Measurements from ENCODE around the gene USP15.

The USP15 gene

DNA sequence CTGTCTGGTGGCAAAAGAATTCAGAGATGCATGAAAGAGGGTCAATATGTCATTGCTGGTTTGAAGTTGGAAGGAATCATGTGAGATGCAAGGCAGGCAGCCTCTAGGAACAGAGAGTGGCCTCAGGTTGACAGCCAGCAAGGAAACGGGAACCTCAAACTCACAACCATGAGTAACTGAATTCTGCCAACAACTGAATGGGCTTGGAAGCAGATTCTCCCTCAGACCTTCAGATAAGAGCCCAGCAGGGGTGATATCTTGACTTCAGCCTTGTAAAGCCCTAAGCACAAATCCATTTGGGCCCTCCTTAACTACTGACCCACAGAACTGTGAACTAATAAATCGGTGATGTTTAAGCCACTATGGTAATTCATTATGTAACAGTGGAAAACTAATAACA lies 35.8 kb downstream of the USP15 start:
- DNase-seq (ENCODE audit: low spot score), result no peak
- TF ChIP-seq, protein P1, sequence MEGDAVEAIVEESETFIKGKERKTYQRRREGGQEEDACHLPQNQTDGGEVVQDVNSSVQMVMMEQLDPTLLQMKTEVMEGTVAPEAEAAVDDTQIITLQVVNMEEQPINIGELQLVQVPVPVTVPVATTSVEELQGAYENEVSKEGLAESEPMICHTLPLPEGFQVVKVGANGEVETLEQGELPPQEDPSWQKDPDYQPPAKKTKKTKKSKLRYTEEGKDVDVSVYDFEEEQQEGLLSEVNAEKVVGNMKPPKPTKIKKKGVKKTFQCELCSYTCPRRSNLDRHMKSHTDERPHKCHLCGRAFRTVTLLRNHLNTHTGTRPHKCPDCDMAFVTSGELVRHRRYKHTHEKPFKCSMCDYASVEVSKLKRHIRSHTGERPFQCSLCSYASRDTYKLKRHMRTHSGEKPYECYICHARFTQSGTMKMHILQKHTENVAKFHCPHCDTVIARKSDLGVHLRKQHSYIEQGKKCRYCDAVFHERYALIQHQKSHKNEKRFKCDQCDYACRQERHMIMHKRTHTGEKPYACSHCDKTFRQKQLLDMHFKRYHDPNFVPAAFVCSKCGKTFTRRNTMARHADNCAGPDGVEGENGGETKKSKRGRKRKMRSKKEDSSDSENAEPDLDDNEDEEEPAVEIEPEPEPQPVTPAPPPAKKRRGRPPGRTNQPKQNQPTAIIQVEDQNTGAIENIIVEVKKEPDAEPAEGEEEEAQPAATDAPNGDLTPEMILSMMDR (IDR thresholded peaks at IDR 0.05; ENCODE audit: extremely low read depth, insufficient read depth, missing control alignments), result no peak
- in situ Hi-C loops (cut with MboI; ENCODE audit: low pct_unique_long_range_greater_than_20kb, low sequenced_read_pairs, unreplicated experiment), result no loop called here

DNA sequence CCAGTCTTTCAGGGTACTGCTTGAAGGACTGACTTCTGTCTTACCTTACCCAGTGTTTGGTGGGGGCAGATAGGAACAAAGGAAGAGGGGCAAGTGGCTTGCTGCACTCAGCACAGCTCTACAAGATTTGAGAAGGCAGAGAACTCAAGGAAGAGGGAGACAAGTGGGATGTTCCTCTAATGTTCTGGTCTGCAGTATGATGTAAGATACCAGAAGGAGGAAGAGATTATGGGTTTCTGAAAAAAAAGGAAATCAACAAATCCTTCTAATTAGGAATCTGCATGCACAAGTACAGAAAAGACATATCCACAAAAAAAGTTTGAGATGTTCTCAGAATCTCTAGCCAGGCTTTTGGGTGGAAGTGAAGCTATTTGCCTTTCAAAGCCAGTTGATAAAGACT lies 37.1 kb downstream of the USP15 start:
- DNase-seq (ENCODE audit: low spot score), result no peak
- TF ChIP-seq, protein P1 (IDR thresholded peaks at IDR 0.05; ENCODE audit: extremely low read depth, insufficient read depth, missing control alignments), result no peak
- in situ Hi-C loops (cut with MboI; ENCODE audit: low pct_unique_long_range_greater_than_20kb, low sequenced_read_pairs, unreplicated experiment), result no loop called here

- TF ChIP-seq, protein P1 (IDR thresholded peaks at IDR 0.05; ENCODE audit: extremely low read depth, insufficient read depth, missing control alignments), result no peak
- in situ Hi-C loops (cut with MboI; ENCODE audit: low pct_unique_long_range_greater_than_20kb, low sequenced_read_pairs, unreplicated experiment), result no loop called here
- no peak for DNase-seq (ENCODE audit: low spot score)
These were observed 39.4 kb downstream of the USP15 start for GRCh38 chr12:62299617-62300016.

- DNase-seq (ENCODE audit: low spot score), result no peak
- in situ Hi-C loops (cut with MboI; ENCODE audit: low pct_unique_long_range_greater_than_20kb, low sequenced_read_pairs, unreplicated experiment), result no loop called here
- TF ChIP-seq, protein P1 (IDR thresholded peaks at IDR 0.05; ENCODE audit: extremely low read depth, insufficient read depth, missing control alignments), result no peak
These were observed 41.0 kb downstream of the USP15 start for GRCh38 chr12:62301080-62301798.

DNA sequence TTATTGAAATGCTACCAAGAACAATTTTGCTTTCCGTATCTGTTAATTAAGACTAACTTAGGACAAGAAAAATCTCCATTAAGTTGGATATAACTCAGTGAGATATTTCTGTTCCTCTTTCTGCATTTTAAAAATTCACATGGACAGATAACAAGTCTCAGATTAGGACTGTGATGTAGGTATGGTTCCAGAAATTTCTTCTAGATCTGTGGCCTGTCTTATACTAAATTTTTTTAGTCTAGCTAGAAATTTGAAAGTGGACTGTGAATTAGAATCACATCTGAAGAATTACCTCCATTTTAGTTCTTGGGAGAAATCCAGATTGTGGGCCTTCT lies 41.6 kb downstream of the USP15 start:
- no peak for DNase-seq (ENCODE audit: low spot score)
- in situ Hi-C loops (cut with MboI; ENCODE audit: low pct_unique_long_range_greater_than_20kb, low sequenced_read_pairs, unreplicated experiment), result no loop called here
- TF ChIP-seq, protein P1 (IDR thresholded peaks at IDR 0.05; ENCODE audit: extremely low read depth, insufficient read depth, missing control alignments), result no peak

DNA sequence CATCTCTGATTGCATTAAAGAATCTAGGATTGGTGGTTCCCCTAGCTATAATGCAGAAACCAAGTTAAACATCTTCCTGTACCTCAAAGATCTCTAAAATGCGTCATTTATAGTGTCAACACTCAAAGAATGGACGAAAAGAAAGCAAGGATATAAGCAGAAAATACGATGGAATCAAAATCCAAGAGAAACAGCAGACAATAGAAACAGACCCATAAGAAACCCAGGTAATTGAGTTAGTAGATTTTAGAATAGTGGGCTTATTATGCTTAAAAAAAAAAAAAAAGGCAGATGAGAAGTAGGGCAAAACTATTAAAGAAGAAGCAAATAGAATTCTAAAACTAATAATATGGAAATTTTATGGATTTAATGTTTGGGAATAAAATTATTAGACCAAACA lies 44.4 kb downstream of the USP15 start:
- TF ChIP-seq, protein P1 (IDR thresholded peaks at IDR 0.05; ENCODE audit: extremely low read depth, insufficient read depth, missing control alignments), result no peak
- DNase-seq (ENCODE audit: low spot score), result no peak
- in situ Hi-C loops (cut with MboI; ENCODE audit: low pct_unique_long_range_greater_than_20kb, low sequenced_read_pairs, unreplicated experiment), result no loop called here

All from GM13977 (cell line).